Fibroblast of the conjunctiva (primary cell): Measurements from ENCODE around the gene EXOC7.

Experiments used
- DNase-seq: peaks from one replicate; pipeline ENCODE4 v3.0.0-alpha.2; 2010; ENCODE audit warnings: low read depth

The EXOC7 gene

DNA sequence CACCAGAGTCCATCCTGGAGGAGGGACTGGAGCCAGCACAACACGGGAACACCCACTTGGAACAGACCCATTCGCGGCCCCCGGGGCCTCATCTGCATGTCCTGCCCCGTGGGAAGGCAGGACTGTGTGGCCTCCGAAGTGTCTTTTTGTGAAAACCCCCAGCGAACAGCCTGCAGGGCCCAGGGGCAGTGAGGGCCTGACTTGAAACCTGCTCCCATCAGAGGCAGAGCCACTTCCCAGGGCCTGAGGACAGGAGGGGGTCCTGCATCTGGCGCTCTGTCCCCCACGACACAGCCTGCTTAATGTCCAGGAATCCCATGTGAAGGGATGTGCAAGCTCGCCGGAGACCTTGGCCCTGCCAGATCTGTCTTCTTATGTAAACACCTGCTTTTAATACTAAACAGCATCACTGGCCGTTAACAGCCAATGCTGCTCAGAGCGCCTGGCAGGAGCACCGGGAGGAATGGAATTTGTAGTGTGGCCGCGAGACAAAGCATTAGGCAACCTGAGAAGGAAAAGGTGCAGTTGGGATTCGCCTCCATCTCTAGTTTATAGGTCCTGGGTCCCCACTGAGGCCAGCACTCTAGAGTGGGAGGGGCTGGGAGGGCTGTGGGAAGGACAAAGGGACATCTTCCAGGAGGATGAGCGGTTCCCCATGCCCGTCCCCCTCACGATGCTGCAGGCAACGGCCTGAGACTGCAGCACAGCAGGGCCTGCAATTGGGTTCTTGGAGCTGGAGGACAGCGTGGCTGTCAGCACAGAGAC is 66.9 kb downstream of the EXOC7 start:
- DNase-seq, result no peak

DNA sequence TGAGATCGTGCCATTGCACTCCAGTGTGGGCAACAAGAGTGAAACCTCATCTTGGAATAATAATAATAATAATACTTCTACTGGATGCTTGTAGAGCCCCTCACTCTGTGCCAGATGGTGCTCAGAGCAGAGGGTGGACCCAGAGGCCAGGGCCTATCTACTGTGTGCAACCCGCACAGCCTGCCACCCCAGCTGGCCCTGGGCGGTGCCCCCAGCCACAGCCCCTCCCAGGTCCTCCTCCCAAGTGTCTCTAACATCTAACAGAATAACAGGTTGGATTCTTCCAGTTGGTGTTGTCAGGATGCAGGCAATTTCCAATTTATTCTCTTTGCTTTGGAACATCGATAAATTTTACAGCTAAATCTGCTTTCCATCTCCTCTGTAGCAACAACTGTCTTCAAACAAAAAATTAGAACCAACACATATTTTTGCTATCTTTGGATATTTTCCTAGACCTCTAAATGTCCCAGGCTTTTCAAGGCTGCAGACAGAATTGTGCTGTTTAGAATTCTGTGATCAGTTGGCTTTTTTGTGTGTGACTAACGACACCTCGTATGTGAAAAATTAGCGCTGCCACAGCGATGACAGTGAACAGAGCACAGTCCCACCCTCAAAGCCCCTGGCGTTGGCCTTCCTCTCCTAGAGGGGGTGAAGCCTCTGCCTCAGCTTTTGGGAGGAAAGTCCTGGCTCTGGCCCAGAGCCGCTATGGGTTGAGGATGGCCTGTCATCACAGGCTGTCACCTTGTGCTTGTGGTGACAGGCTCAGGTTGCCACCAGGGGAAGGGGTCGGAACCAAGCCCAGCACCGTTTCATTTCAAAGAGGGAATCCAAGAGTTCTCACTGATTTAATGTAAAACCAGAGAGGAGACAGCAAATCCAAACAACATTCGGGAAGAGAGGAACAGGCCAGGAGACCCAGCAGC is 68.9 kb downstream of the EXOC7 start:
- no peak for DNase-seq

DNA sequence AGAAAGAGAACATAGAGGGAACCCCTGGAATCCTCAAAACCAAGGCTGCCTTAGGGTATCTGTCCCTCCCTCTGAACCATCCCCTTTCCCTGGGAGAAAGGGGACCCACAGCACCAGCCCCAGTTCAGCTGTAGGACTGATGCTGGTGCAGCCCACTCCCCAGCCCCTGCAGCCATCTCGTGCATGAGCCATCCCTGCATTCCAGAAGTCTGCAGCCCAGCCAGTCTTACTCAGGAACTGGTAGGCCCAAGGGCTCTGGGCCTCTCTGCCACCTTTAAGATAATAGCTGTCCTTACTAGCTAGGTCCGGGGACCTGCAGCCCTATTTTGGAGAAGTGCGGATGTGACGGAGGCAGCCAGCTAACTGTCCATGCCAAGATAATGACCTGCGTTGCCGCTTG is 70.4 kb downstream of the EXOC7 start:
- DNase-seq, result no peak

DNA sequence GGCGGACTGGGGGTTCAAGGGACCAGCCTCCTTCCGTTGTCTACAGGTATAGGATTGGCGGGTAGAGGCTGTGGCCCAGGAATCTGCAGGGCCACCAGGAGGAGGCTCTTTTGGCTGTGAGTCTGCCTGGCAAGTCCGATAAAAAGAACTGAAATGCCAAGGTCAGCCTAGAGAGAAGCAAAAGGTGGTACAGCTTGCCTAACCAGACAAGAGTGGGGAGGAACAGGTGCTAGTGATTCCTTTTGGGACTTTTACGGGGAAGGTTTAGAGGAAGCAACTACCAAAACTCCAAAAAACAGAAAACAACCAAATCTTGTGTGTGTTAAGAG is 70.8 kb downstream of the EXOC7 start:
- DNase-seq, result no peak

DNA sequence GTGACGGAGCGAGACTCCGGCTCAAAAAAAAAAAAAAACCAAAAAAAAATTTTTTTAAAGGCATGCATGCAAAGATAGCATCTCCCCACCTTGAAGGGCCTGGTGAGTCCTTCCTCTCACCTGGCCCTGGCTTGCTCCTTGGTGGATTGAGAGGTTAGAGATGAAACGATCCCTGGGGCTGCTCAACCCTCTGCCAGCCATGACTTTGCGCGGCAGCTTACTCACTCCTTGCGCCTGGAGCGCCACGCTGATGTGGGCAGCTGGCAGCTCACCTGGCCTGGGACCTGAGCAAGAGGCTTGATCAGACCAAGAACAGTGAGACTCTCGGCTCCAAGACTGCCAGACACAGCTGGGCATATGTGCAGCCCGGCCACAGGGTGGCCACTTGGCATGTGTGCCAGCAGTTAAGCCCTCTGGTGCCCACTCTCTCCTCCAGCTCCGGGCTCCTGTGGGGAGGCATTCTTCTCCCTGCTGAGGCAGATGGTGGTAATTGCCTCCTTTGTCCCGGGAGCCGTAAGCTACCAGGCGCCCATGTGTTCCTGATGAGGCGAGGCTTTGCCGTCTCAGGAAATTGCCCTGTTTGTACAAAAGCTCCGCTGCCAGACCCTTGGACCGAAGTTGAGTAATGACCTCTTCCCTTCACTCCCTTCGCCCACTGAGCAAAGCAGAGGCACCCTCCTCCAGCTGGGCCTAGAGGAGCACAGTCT is 71.4 kb downstream of the EXOC7 start:
- DNase-seq, result no peak
